MM.1S (cell line): ENCODE data around the gene CHPF.

Source experiments
- CTCF ChIP-seq: fragments of 300-600 bp; sonication (generic); IDR thresholded peaks from 2 replicates; pipeline ENCODE4 v1.5.1; 2016; ENCODE audit warnings: antibody characterized with exemption, low read length, mixed read lengths
- EZH2 ChIP-seq: fragments of 300-600 bp; sonication (generic); optimal IDR thresholded peaks from 2 replicates; pipeline ENCODE3; 2017; ENCODE audit warnings: low read depth, mild to moderate bottlenecking, antibody characterized with exemption, low read length, mixed read lengths
- EZH2phosphoT487 ChIP-seq: fragments of 300-600 bp; sonication (generic); IDR thresholded peaks from 2 replicates; pipeline ENCODE4 v1.6.1; 2018; ENCODE audit warnings: antibody characterized with exemption, low read length

- no peak for TF ChIP-seq EZH2
- no peak for TF ChIP-seq CTCF
- no peak for TF ChIP-seq EZH2phosphoT487
Observed at GRCh38 chr2:219502618-219503017, 41.0 kb downstream of the CHPF start.
